Tibial artery (tissue), 4 donors: ENCODE measurements around the gene FAM171A1.

ENCODE experiments used
- DNase-seq, 2 donors: peaks; one replicate each; pipeline ENCODE4 v3.0.0-alpha.2; 2019
- H3K27ac ChIP-seq, 2 donors: fragments of 200-600 bp; sonication (generic) in 1 of 2; 1 replicate in 1 of 2; 2 replicates in 1 of 2; pipeline ENCODE4 v1.5.1; 2018 to 2019; ENCODE audit warnings: mild to moderate bottlenecking in 1 of 2
- H3K27me3 ChIP-seq, 2 donors: fragments of 200-600 bp; sonication (generic) in 1 of 2; one replicate each; pipeline versions ENCODE4 v1.5.1 to v1.6.0; 2016 to 2019
- H3K36me3 ChIP-seq, 3 donors: fragments of 200-600 bp; sonication (generic) in 2 of 3; one replicate each; pipeline ENCODE4 v1.5.1; 2016 to 2019; ENCODE audit warnings: mild to moderate bottlenecking in 2 of 3
- H3K4me1 ChIP-seq, 4 donors: fragments of 200-600 bp; sonication (generic) in 2 of 4; 1 replicate in 3 of 4; 2 replicates in 1 of 4; pipeline ENCODE4 v1.5.1; 2016 to 2019
- H3K4me3 ChIP-seq, 2 donors: fragments of 200-600 bp; sonication (generic) in 1 of 2; 1 replicate in 1 of 2; 2 replicates in 1 of 2; pipeline ENCODE4 v1.5.1; 2018 to 2019; ENCODE audit warnings: mild to moderate bottlenecking in 2 of 2
- H3K9me3 ChIP-seq, 3 donors: fragments of 200-600 bp; sonication (generic) in 1 of 3; one replicate each; pipeline ENCODE4 v1.5.1; 2016 to 2019
- intact Hi-C: fragments of 100-400 bp; cut with DNase I; formaldehyde crosslinking; loops from one replicate; pipeline ENCODE4 v1.15.0; 2023; ENCODE audit warnings: low total_unique reads
- TF ChIP-seq, protein P1 (sequence below), 2 experiments: fragments of 200-600 bp in 1 of 2; fragments of 450-650 bp in 1 of 2; IDR thresholded peaks; one replicate each; pipeline ENCODE4 v1.5.1; 2017 to 2019; ENCODE audit warnings: antibody characterized with exemption in 2 of 2, mild to moderate bottlenecking in 1 of 2, moderate library complexity in 1 of 2

Gene FAM171A1

GRCh38 chr10:15225511-15225910, 145.6 kb downstream of the FAM171A1 start:
- Histone ChIP-seq H3K9me3 (no peaks in the 10 kb centered on the region), H3K4me3 (no peak overlapping the region), H3K27me3 (no peaks in the 10 kb centered on the region), H3K36me3 (no peaks in the 10 kb centered on the region), H3K27ac (no peak overlapping the region), H3K4me1 (no peaks in the 10 kb centered on the region)
- TF ChIP-seq, protein P1, sequence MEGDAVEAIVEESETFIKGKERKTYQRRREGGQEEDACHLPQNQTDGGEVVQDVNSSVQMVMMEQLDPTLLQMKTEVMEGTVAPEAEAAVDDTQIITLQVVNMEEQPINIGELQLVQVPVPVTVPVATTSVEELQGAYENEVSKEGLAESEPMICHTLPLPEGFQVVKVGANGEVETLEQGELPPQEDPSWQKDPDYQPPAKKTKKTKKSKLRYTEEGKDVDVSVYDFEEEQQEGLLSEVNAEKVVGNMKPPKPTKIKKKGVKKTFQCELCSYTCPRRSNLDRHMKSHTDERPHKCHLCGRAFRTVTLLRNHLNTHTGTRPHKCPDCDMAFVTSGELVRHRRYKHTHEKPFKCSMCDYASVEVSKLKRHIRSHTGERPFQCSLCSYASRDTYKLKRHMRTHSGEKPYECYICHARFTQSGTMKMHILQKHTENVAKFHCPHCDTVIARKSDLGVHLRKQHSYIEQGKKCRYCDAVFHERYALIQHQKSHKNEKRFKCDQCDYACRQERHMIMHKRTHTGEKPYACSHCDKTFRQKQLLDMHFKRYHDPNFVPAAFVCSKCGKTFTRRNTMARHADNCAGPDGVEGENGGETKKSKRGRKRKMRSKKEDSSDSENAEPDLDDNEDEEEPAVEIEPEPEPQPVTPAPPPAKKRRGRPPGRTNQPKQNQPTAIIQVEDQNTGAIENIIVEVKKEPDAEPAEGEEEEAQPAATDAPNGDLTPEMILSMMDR (IDR thresholded peaks at IDR 0.05): no peak
- no peak for DNase-seq
- intact Hi-C loops: no loop called here

DNA sequence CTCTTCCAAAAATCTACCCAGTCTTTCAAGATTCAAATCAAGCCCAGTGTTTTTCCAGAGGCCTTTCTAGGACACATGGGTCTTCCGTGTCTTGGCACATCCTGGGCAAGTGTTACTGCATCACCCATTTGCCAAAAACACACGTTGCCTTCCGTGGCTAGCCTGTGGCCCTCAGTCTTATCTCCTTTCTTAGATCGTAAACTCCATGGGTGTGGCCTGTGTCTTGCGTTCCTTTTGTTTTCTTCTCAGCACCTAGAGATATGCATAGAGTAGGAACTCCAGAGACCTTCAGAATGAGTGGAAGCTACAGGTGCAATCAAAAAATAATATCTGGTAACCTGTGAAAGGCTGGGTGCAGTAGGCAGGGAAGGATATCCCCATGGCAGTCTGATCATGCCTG, 146.1 kb downstream of the FAM171A1 start:
- Histone ChIP-seq H3K4me1 (no peaks in the 10 kb centered on the region), H3K9me3 (no peaks in the 10 kb centered on the region), H3K36me3 (no peaks in the 10 kb centered on the region), H3K27ac (no peak overlapping the region), H3K27me3 (no peaks in the 10 kb centered on the region), H3K4me3 (no peak overlapping the region)
- TF ChIP-seq, protein P1 (IDR thresholded peaks at IDR 0.05): no peak
- intact Hi-C loops: no loop called here
- DNase-seq: no peak

DNA sequence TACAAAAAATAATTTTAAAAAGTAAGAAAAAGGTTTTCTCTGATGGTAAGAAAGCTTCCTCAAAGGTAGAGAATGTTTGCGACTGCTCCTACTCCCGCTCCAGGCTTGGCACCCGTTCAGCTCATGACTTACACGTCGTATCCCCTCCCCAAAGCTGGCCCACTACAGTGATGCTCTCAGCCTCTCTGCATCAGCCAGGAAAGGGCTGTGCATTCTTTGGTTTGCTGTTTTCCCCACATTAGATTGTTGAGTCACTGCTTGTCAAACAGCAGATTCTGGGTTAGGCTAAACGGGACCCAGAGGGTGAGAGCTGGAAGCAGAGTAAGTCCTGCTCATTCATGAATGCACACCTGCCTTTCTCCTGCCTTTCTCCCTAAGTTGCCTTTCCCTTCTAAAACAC, 147.9 kb downstream of the FAM171A1 start:
- intact Hi-C loops: no loop called here
- no peaks in the 10 kb centered on the region for H3K4me1 ChIP-seq
- no peak overlapping the region for H3K27ac ChIP-seq
- DNase-seq: no peak
- no peaks in the 10 kb centered on the region for H3K27me3 ChIP-seq
- H3K4me3 ChIP-seq: no peak overlapping the region
- TF ChIP-seq, protein P1 (IDR thresholded peaks at IDR 0.05): no peak
- no peaks in the 10 kb centered on the region for H3K9me3 ChIP-seq
- H3K36me3 ChIP-seq: no peaks in the 10 kb centered on the region

DNA sequence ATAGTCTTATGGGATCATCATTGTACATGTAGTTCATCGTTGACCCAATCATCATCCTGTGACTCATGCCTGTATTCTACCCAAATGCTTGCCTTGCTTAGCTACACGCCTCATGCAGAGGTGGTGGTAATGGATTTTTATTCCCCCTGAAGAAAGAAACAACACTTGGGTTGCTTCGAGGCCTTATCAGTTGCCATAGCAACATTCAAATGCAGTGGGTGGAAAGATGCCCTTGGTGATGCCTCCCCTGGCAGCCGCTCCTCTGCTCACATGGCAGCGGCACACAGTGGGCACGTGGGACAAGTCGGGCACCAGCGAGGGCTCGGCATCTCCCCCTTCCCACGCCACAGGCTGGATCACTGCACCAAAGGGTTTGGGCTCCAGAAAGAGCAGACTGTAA, 148.6 kb downstream of the FAM171A1 start:
- no peaks in the 10 kb centered on the region for H3K4me1 ChIP-seq
- DNase-seq: no peak
- intact Hi-C loops: no loop called here
- no peaks in the 10 kb centered on the region for H3K27me3 ChIP-seq
- no peak overlapping the region for H3K27ac ChIP-seq
- no peaks in the 10 kb centered on the region for H3K36me3 ChIP-seq
- no peaks in the 10 kb centered on the region for H3K9me3 ChIP-seq
- TF ChIP-seq, protein P1 (IDR thresholded peaks at IDR 0.05): no peak
- H3K4me3 ChIP-seq: no peak overlapping the region

DNA sequence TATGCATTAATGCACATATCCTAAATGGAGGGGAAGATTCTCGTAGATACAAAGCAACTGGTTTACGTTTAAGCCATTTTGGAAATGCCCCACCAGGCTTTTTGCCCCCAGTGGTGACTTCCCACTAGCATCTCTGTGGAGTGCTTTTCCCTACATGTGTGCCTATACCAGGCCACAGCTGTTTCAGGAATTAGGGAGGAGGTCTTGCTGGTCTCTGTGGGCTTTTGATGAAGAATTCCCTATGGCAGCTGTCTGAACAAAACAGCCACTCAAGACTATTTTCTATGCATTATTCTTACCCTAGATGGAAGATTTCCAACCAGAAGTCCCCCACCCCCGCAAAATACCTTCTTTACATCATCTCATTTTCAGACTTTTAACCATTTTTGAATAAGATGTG, 150.6 kb downstream of the FAM171A1 start:
- no peak for DNase-seq
- Histone ChIP-seq H3K27ac (no peak overlapping the region), H3K9me3 (no peaks in the 10 kb centered on the region), H3K4me3 (no peak overlapping the region), H3K27me3 (no peaks in the 10 kb centered on the region), H3K4me1 (no peaks in the 10 kb centered on the region), H3K36me3 (no peaks in the 10 kb centered on the region)
- intact Hi-C loops: no loop called here
- TF ChIP-seq, protein P1 (IDR thresholded peaks at IDR 0.05): no peak

DNA sequence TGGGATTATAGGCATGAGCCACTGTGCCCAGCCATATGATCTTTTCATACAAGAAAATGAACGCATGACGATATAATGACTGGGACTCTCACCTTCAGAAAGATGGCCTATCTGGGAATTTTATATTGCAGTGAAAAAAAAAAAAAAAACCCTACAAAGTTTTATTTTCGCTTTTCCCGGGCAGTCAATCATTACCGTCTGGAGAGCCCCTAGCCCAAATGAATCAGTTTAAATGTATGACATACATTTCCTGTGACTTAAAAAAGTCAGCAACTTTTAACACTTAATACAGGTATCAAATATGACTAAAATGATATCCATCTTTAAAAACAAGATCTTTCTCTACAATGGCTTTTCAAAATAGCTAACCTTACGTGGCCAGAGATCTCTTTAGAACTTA, 154.4 kb downstream of the FAM171A1 start:
- Histone ChIP-seq H3K9me3 (no peaks in the 10 kb centered on the region), H3K4me3 (no peak overlapping the region), H3K27ac (no peak overlapping the region), H3K36me3 (peaks cover 0 to 12% (median 10%) of the 10 kb centered on the region in 3 donors), H3K27me3 (no peaks in the 10 kb centered on the region), H3K4me1 (no peaks in the 10 kb centered on the region)
- DNase-seq: no peak
- TF ChIP-seq, protein P1 (IDR thresholded peaks at IDR 0.05): no peak
- intact Hi-C loops: loop anchor here (10.0 kb wide), 1 partner anchor 158 kb away; the partner anchor contains the start of gene FAM171A1
